Esophagus muscularis mucosa (tissue), 4 donors: Measurements from ENCODE around the gene CLGN.

ENCODE experiments used
- CTCF ChIP-seq, 3 experiments: fragments of 200-600 bp in 2 of 3; fragments of 450-650 bp in 1 of 3; sonication (generic) in 2 of 3; IDR thresholded peaks; one replicate each; pipeline ENCODE4 v1.5.1; 2017 to 2019; ENCODE audit warnings: antibody characterized with exemption in 3 of 3, mild to moderate bottlenecking in 2 of 3, moderate library complexity in 1 of 3
- EP300 ChIP-seq: sonication (generic); formaldehyde crosslinking; IDR thresholded peaks from one replicate; pipeline ENCODE4 v1.6.1; 2017; ENCODE audit warnings: antibody characterized with exemption
- POLR2A ChIP-seq: fragments of 450-650 bp; IDR thresholded peaks from one replicate; pipeline ENCODE4 v1.6.1; 2017; ENCODE audit warnings: antibody characterized with exemption, moderate library complexity, mild to moderate bottlenecking, low read depth
- POLR2AphosphoS5 ChIP-seq, 2 donors: sonication (generic); formaldehyde crosslinking; IDR thresholded peaks; one replicate each; pipeline ENCODE4 v1.6.1; 2017; ENCODE audit warnings: antibody characterized with exemption in 2 of 2

GRCh38 chr4:140367738-140368137 lies 59.7 kb downstream of the CLGN start:
- TF ChIP-seq CTCF (IDR thresholded peaks at IDR 0.05) (no peak), POLR2A (no peak), POLR2AphosphoS5 (IDR thresholded peaks at IDR 0.05) (no peak), EP300 (no peak)
